ENCODE measurements around the gene ZNF441. TPM values are rescaled to one million over a fixed set of nuclear protein-coding genes. Genes with fewer than 3 reads are reported as not detected.

The ZNF441 gene
- total RNA-seq, 1 experiment from 2014 or later = 0.85 TPM

GRCh38 chr19:11807099-11807380 lies 40.2 kb downstream of the ZNF441 start:
- no peak for TF ChIP-seq CTCF (conservative IDR thresholded peaks at IDR 0.05)
- Histone ChIP-seq H2BK12ac (ENCODE audit: insufficient read length, low read depth, low read length) (no peak overlapping the region), H2BK5ac (ENCODE audit: insufficient read length, low read length) (no peak overlapping the region), H2AK5ac (ENCODE audit: insufficient read length, low read length) (no peak overlapping the region), H3K18ac (ENCODE audit: insufficient read length, low read depth, low read length) (no peak overlapping the region), H3K56ac (ENCODE audit: insufficient read length, low read depth, low read length) (no peak overlapping the region), H2BK120ac (ENCODE audit: low read depth, low read length, poor library complexity, severe bottlenecking) (no peak overlapping the region), H3T11ph (ENCODE audit: low read length) (no peak overlapping the region), H3K23me2 (ENCODE audit: insufficient read length, low read depth, low read length, poor library complexity, severe bottlenecking) (no peaks in the 10 kb centered on the region), H4K5ac (ENCODE audit: insufficient read length, low read depth, low read length) (no peak overlapping the region), H3K79me2 (ENCODE audit: insufficient read depth, low read length) (no peaks in the 10 kb centered on the region), H3K9ac (ENCODE audit: extremely low read depth, insufficient read length, low read length) (no peak overlapping the region), H2BK20ac (ENCODE audit: low read depth, low read length, poor library complexity, severe bottlenecking) (no peak overlapping the region), H2BK15ac (ENCODE audit: low read depth, low read length) (no peak overlapping the region), H4K8ac (replicated peaks; ENCODE audit: insufficient read length, low read depth, low read length) (no peak overlapping the region), H3K23ac (ENCODE audit: insufficient read length, low read depth, low read length) (no peak overlapping the region), H3K27ac (ENCODE audit: insufficient read length, low read depth, low read length) (no peak overlapping the region), H4K20me1 (ENCODE audit: control insufficient read depth, insufficient read depth, insufficient read length) (no peaks in the 10 kb centered on the region), H3K4me1 (ENCODE audit: insufficient read depth, low read length) (no peaks in the 10 kb centered on the region), H3K4me2 (ENCODE audit: insufficient read depth, insufficient read length, low read length) (no peak overlapping the region), H3K79me1 (ENCODE audit: insufficient read depth, low read depth, low read length, poor library complexity, severe bottlenecking) (no peaks in the 10 kb centered on the region), H4K91ac (ENCODE audit: insufficient read length, low read depth, low read length) (no peak overlapping the region), H3K14ac (ENCODE audit: insufficient read depth, low read length) (no peak overlapping the region), H3K9me3 (ENCODE audit: control insufficient read depth, low read depth, low read length) (peaks cover 12% of the 10 kb centered on the region), H3K27me3 (ENCODE audit: insufficient read depth, low read length) (no peaks in the 10 kb centered on the region; the same call in 1 of the 2 replicates), H2AFZ (ENCODE audit: low read length) (no peak overlapping the region), H3K4ac (ENCODE audit: low read depth, low read length) (no peak overlapping the region)
- Mint-ChIP-seq H3K4me1 (no peaks in the 10 kb centered on the region), H3K27ac (no peak overlapping the region), H3K9me3 (peaks cover 44 to 52% of the 10 kb centered on the region in 2 experiments), H3K36me3 (ENCODE audit: insufficient read depth in 1 of 3, low read depth in 3 of 3) (peaks cover 18 to 26% (median 26%) of the 10 kb centered on the region in 3 experiments; a peak in 6 of 7 replicates), H3K4me3 (no peak overlapping the region), H3K27me3 (ENCODE audit: low read depth) (peaks cover 60% of the 10 kb centered on the region)
- no CpG with 5 or more reads among the region's 2 CpGs for WGBS (ENCODE audit: extremely low coverage, insufficient read length, low lambda C conversion rate)
- DNase-seq = no peak
